ENCODE results near the gene NELL1. TPM values are rescaled to one million over a fixed set of nuclear protein-coding genes. Genes with fewer than 3 reads are reported as not detected.

The NELL1 gene
- total and polyA plus RNA-seq, 7 donors: 0.34 to 1.1 (median 0.62) TPM; not detected in 3

GRCh38 chr11:21545699-21546098, 876.3 kb downstream of the NELL1 start:
- WGBS, 2 donors: 69 to 70% methylated on average over 1 of the region's 1 CpG
- DNase-seq: no peak
- Histone ChIP-seq H3K27me3 (no peaks in the 10 kb centered on the region), H3K27ac (no peak overlapping the region), H3K4me1 (no peaks in the 10 kb centered on the region), H3K4me3 (no peak overlapping the region), H3K9me3 (no peaks in the 10 kb centered on the region), H3K36me3 (no peaks in the 10 kb centered on the region)
- intact Hi-C loops (cut with DNase I): no loop called here
- TF ChIP-seq POLR2A (IDR thresholded peaks at IDR 0.05) (no peak), POLR2AphosphoS5 (IDR thresholded peaks at IDR 0.05) (no peak)

- no peak for DNase-seq
- TF ChIP-seq POLR2A (IDR thresholded peaks at IDR 0.05): no peak
- no peak for TF ChIP-seq EP300 (IDR thresholded peaks at IDR 0.05)
- no peak overlapping the region for H3K27ac ChIP-seq
- no peaks in the 10 kb centered on the region for H3K4me1 ChIP-seq
- no peak overlapping the region for H3K4me3 ChIP-seq
- no peaks in the 10 kb centered on the region for H3K36me3 ChIP-seq
- no peaks in the 10 kb centered on the region for H3K27me3 ChIP-seq
- WGBS, 2 donors: 44 to 85% methylated on average over 1 of the region's 1 CpG
- intact Hi-C loops (cut with DNase I): no loop called here
- no peaks in the 10 kb centered on the region for H3K9me3 ChIP-seq
Measured at GRCh38 chr11:21546703-21547102, 877.3 kb downstream of the NELL1 start.

DNA sequence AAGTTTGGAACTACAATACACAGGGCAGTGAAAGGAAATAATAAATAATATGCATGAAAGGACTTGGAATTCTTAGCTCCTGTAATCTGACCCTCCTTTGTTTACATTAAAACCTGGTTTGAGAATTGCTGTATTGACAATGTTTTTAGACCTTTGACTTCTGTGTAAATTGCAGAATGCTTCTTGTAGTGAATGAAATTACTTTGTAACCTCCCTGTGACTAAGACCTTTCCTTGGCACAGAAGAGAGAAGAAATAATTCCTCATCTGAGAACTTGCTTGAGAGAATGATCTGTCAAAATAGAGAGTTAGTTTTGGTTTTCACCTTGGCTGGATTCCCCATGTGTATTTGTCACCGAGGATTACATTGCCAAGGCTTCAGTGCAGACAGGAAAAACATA, 883.5 kb downstream of the NELL1 start:
- intact Hi-C loops (cut with DNase I): no loop called here
- TF ChIP-seq EP300 (IDR thresholded peaks at IDR 0.05) (no peak), POLR2AphosphoS5 (IDR thresholded peaks at IDR 0.05) (no peak), CTCF (IDR thresholded peaks at IDR 0.05) (no peak), POLR2A (IDR thresholded peaks at IDR 0.05) (no peak)
- H3K4me3 ChIP-seq: no peak overlapping the region
- H3K4me1 ChIP-seq: peaks cover 0 to 7% (median 0%) of the 10 kb centered on the region in 4 donors
- no peaks in the 10 kb centered on the region for H3K36me3 ChIP-seq
- no peak overlapping the region for H3K27ac ChIP-seq
- 0 to 7% methylated on average over 1 of the region's 1 CpG for WGBS, 2 donors
- no peaks in the 10 kb centered on the region for H3K27me3 ChIP-seq
- H3K9me3 ChIP-seq: no peaks in the 10 kb centered on the region
- DNase-seq: no peak

DNA sequence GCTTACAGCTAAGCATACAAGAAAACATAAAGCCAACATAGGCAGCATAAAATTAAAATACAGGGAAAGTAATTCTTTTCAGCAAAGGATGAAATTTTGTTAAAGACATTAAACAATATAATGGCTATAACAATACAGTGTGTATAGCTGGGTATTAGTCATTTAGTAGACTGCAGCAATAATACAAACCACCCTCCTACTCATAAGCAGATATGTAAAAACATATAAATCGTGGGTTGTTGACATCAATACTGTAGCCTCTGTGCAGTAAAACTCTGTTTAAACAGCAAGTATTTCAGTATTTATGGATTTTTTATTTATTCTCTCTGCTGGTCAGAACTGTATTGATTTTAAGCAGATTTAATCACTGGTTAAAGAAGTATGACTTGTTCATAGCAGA, 884.4 kb downstream of the NELL1 start:
- intact Hi-C loops (cut with DNase I): no loop called here
- no peak for DNase-seq
- 23 to 57% methylated on average over 1 of the region's 1 CpG for WGBS, 2 donors
- Histone ChIP-seq H3K4me3 (no peak overlapping the region), H3K27ac (no peak overlapping the region), H3K36me3 (no peaks in the 10 kb centered on the region), H3K27me3 (no peaks in the 10 kb centered on the region), H3K4me1 (peaks cover 0 to 7% (median 0%) of the 10 kb centered on the region in 4 donors), H3K9me3 (no peaks in the 10 kb centered on the region)
- TF ChIP-seq EP300 (IDR thresholded peaks at IDR 0.05) (no peak), CTCF (IDR thresholded peaks at IDR 0.05) (no peak), POLR2A (IDR thresholded peaks at IDR 0.05) (no peak), POLR2AphosphoS5 (IDR thresholded peaks at IDR 0.05) (no peak)

DNA sequence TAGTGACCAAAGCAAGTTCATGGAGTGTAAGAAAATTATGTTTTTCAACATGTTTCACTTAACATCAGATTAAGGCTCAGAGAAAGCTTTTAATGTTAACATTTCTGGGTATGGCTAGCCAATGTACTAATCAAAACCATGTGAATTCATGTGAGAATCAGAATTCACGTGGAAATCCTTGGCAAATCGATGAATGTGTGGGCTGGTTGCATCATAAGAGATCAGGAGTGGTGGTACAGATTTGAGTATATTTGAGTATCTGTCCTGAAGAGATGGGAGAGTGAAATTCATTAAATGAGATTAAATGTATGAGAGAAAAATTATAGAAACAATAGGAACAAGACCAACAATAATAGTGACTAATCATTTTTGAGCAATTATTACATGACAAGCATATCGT, 884.9 kb downstream of the NELL1 start:
- 87 to 90% methylated on average over 3 of the region's 3 CpGs for WGBS, 2 donors
- TF ChIP-seq POLR2AphosphoS5 (IDR thresholded peaks at IDR 0.05) (no peak), CTCF (IDR thresholded peaks at IDR 0.05) (no peak)
- intact Hi-C loops (cut with DNase I): no loop called here
- Histone ChIP-seq H3K36me3 (no peaks in the 10 kb centered on the region), H3K27ac (no peak overlapping the region), H3K4me3 (no peak overlapping the region), H3K27me3 (no peaks in the 10 kb centered on the region), H3K9me3 (no peaks in the 10 kb centered on the region), H3K4me1 (peaks cover 0 to 7% (median 0%) of the 10 kb centered on the region in 4 donors)
- DNase-seq: no peak

DNA sequence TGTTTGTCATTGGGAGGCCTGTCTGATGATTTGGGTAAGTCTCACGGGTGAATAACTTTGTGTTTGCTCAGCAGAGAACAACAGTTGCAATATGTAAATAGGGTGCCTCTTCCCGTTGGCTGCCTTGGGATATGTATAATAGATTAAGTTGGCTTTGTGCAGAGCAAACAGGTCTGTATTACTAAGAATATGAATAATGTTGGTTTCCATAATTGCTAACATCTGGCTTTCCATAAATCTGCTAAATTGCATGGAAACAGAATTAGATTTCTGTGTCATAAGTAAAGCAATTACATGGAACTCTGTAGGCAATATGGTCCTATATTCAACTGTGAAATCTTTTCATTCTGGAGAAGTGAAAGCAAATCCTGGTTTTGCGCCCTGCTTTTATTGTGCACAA, 887.5 kb downstream of the NELL1 start:
- no peak for TF ChIP-seq CTCF (IDR thresholded peaks at IDR 0.05)
- no peak for TF ChIP-seq POLR2A (IDR thresholded peaks at IDR 0.05)
- no peak for TF ChIP-seq EP300 (IDR thresholded peaks at IDR 0.05)
- TF ChIP-seq POLR2AphosphoS5 (IDR thresholded peaks at IDR 0.05): no peak

More for the DNA sequence above, 887.5 kb downstream of the NELL1 start:
- no peak for DNase-seq
- peaks cover 0 to 7% (median 0%) of the 10 kb centered on the region in 4 donors for H3K4me1 ChIP-seq
- no peak overlapping the region for H3K4me3 ChIP-seq
- H3K36me3 ChIP-seq: no peaks in the 10 kb centered on the region
- intact Hi-C loops (cut with DNase I): no loop called here
- H3K27ac ChIP-seq: no peak overlapping the region
- H3K27me3 ChIP-seq: no peaks in the 10 kb centered on the region
- 37 to 64% methylated on average over 3 of the region's 3 CpGs for WGBS, 2 donors
- no peaks in the 10 kb centered on the region for H3K9me3 ChIP-seq
